Stimulated activated CD4-positive, alpha-beta T cell treated with anti-CD3 and anti-CD28 coated beads, Interleukin-12 subunit alpha, Interleukin-12 subunit beta, amount 100 ng/mL, for 24 hours (primary cell): ENCODE results near the gene FASLG.

ENCODE experiments used
- DNase-seq, 2 experiments: peaks; one replicate each; pipeline ENCODE4 v3.0.0-alpha.2; 2020; ENCODE audit warnings: low read depth in 2 of 2

FASLG gene

DNA sequence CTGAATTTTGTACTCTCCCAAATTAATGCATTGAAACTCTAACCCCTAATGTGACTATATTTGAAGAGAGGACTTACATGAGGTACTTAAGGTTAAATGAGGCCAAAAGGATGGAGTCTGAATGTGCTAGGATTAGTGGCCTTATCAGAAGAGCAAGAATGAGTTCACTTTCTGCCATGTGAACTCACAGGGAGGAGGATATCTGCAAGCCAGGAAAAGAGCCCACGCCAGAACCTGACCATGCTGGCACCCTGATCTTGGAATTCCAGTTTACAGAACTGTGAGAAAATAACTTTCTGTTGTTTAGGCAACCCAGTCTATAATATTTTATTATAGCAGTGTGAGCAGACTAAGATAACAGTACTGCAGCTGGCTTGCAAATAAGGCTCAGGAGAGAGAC lies 12.2 kb upstream of the FASLG start:
- DNase-seq = no peak

DNA sequence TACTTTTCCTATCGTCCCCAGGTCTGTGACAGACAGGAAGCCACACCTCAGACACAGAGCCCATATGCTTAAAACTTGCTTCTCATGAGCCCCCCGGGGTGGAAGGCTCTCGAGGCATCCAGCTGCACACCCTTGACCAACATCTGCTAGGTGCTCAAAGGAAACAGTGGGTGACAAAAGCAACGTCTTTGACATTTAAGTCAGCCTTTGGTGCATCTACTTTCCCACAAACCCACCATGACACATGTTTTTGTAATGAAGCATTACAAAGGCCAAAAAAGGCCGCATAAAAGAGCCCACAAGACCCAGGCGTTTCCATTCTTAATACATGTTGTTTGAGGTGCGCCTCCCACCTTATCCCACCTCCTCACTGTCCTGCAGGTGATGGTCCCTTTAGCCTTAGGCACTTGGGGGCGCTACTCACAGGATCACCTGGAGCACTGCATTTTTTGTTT lies 11.8 kb upstream of the FASLG start:
- no peak for DNase-seq

DNA sequence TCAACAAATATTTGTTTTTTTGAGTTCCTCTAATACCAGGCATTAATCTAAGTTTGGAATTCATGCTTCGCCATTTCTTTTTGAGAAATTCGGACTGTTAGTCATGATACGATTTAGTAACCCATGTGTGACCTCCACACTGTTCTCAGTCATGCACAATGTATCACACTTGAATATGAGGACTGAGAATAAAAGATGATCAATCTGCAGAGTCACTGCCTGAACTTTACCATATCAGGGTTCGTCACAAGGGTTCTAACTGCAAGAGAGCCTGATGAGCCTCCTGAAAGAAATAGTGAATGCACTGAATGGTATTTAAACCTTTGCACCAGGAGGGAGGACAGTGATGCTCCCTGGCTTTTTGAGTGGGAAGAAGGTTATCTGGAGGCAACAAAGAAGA lies 10.9 kb upstream of the FASLG start:
- no peak for DNase-seq

DNA sequence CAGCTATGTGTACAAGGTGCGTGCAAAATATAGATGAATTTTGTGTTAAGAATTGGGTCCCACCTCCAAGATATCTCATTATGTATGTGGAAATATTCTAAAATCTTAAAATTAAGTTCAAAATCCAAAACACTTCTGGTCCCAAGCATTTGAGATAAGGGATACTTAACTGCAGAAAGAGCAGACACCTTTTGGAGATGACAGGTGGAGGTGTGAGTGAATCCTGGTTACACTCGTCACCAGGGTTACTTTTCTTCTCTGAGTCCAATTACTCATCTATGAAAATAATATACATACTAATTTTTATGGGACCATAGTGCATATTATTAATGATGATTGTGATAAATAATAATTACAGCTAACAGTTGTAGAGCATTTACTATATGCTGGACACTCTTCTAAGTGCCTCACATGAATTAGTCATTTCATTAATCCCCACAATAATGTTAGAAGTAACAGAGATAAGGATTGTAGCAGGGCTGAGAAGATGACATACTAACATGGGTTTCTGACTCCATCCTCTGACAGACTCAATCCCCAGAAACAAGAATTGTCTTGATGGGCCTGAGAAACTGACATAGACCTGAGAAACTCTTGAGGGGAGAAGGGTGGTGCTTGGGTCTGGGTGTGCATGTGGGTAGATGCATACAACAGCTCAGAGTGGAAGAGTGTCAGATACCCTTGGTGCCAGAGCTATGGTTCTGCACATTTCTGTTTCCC lies 8.3 kb upstream of the FASLG start:
- no peak for DNase-seq

DNA sequence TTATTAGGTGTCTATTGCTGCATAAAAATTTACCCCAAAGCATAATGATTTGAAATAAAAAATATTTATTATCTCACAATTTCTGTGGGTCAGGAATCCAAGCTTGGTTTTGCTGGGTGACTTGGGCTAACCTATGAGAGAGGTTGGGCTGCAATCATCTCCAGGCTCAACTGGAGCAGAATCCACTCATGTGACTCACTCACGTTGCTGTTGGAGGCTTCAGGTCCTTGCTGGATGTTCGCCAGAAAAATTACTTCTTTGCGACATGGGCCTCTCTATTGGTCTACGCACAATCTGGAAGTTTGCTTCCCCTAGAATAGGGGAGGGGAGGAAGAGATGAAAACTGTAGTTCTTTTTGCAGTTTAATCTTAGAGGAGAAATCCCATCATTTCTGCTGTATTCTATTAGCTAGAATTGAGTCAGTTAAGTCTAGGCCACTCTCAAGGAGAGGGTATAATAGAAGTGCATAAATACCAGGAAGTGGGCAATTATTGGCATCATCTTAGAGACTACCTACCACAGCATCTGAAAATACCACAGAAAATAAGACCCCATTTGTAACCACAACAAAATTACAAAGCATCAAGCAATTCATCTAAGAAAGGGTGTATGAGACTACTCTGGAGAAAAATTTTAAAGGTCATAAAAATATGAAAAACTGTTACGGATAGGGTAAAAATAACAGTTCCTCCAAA lies 5.7 kb upstream of the FASLG start:
- no peak for DNase-seq

DNA sequence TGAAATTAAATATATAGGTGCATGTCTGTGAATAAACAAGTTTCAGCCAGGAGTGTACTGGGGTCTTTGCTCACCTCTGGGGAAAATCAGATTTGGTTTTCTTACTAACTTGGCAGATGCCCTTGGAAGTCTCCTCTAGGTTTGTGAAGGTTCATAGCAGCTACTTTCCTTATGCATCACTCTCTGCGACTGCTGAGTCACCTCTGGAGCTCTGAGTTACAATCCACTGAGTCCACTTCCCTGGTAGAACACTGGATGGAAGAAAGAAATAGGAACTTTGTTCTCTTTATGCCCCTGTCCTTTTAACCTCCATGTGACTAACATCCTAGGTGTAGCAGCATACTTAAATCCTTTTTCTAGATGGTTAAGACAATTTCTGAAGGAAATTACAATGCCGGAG lies 4.4 kb upstream of the FASLG start:
- DNase-seq = no peak

DNA sequence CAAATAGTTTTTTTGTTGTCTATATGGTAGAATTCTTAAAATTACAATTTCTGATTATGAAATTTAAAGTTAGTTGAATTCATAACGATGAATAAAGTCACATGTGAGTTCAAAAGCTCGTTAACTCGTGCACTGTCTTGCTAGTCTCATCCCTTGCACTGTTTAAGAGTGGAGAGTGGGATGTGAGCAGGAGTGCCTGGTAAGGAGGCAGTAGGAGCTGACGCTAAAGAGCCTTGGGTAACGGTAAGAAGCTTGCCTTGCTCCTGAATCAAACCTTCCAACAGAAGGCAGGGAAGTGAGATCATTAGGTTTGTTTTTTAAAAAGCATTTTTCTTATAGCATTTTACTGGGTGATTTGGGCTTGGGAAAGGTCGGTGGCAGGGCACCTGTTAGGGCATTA lies 2.3 kb upstream of the FASLG start:
- no peak for DNase-seq

DNA sequence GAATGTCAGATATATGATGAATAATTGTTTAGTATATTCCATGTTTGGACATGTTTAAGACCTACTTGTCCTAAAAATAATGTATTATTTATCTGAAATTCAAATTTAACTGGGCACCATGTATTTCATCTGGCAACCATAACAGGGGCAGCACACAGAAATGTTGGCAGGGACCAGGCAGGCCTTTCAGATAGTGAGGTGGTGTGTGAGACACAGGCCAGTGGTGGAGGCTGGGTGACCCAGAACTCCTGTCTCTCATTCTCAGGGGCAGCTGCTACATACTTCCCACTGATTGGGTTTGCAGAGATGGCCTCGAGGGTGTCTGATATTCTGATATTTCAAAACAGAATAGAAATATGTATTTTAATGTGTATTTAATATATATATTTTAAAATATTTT lies 1.3 kb upstream of the FASLG start:
- DNase-seq = no peak

DNA sequence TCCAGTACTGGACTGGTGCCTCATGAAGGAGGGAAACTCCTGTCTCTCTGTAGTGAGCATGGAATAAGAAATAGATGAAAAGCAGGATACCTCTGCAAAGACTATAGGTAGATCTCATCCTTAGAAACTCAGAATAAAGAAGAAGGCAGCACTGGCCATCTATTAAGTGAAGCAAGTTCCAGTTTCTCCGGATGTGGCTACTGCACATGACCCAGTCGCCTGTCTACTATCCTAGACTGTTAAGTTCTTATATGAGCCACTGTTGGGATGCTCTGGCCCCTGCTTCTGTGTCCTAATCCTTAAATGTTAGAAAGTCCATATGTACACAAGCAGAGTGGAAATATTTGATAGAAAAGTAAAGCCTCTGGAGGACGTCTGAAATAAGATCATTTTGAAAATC lies 2.2 kb downstream of the FASLG start:
- DNase-seq = no peak

DNA sequence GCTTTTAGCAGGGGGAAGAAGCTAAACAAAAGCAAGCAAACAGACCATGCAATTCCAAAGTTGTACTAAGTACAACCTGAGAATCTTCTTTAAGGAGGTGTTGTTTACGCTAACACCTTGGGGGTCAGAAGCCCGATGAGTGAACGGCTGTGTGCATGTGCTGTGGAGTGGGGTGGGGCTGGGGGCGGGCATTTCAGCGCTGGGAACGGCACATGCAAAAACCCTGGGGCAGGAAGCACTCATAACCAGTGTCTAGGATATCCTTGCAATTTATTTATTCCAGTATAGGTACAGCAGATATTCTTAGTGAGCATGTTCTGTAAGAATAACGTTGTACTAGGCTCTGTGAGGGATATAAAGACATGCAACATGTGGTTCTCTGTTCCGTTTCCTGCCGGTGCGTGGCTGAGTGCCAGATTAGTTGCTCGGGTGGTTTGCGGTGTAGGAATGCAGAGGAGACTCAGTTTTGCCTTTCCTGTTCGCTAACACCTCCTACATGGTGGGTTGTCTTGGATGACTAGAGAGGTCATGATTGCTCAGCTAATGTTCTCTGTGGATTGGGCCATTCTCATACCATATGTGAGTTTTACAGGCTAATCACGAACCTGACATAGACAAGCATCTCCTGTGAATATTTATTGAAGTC lies 3.7 kb downstream of the FASLG start:
- peak; percentile 82 to 89 for DNase-seq

DNA sequence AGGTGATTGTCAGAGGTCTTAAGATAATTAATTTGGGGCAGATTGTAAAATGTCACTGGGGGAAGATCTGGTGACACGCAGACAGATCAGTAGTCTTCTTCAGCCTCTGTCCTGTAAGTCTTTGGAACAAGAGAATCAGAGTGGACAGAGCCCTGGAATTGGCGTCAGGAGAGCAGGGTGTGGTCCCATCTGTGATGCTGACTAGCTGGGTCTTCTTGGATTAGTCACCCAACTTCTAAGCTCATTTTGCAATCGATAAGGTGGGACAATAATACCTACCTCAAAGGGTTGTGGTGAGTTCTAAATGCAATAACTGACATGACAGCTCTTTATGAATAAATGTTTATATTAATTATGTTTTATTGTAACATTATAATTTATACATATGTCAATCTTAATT lies 4.8 kb downstream of the FASLG start:
- no peak for DNase-seq

DNA sequence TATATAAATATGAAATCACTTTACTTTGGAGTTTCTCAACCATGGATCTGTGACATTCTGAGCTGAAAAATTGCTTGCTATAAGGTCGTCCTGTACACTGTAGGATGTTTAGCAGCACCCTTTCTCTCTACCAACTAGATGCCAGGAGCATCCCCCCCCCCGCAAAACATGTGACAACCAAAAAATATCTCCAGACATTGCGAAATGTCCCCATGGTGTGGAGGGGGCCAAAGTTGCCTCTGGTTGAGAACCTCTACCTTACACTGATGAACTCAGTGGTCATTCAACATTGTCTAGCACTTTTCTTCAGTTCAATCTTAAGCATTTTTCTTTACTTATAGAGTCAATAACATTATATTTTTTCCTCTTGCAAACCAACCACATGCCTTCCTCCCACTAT lies 9.2 kb downstream of the FASLG start:
- no peak for DNase-seq

DNA sequence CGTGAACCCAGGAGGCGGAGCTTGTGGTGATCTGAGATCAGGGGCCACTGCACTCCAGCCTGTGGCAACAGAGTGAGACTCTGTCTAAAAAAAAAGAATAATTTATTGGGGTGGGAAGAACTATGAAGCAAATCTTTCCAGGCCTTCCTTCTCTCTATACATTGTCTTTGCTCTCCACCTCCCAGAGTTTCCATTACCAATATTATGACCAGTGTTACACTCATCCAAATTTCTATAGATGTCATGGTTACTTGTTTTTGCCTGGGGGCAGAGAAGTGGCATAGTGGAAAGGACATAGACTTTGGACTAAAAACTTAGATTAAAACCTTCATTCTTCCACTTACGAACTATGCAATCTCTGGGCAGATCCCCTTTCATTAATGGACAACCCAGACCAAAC lies 10.1 kb downstream of the FASLG start:
- DNase-seq = no peak

DNA sequence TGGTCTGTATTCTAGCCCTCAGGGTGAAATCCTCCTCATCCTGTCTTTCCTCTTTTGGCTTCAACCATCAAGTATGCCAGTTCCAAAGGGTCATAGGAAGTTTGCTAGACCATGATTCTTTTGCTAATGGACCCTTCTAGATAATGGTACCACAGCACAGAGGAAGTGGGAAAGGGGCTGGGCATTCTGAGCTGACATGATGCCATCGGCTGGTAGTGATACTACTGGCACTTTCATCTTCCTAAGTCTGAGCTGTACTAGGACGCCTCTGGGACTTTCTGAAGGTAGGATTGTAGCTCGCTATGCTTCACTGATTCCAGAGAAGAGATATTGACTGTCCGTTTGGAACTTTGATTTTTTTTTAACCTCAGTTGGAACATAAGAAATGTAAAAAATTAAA lies 11.4 kb downstream of the FASLG start:
- DNase-seq = no peak

DNA sequence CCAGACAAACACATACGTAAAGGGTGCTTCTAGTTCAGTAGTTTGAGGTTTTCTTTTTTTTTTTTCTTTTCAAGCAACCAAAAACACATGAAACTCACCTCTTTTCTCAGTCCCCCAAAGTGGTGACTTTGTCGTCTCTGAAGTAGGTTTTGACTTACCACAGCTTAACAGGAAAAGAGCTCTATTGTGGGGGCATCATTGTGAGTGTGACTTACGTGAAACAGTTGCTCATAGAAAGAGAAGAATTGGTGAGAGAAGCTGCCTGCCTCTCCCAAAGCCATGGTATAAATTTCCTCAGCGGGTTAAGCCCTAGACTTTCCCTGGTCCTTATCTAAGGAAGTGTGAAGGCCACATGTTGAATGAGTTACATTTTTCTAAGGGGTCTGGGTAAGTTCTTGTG lies 11.9 kb downstream of the FASLG start:
- DNase-seq = no peak

DNA sequence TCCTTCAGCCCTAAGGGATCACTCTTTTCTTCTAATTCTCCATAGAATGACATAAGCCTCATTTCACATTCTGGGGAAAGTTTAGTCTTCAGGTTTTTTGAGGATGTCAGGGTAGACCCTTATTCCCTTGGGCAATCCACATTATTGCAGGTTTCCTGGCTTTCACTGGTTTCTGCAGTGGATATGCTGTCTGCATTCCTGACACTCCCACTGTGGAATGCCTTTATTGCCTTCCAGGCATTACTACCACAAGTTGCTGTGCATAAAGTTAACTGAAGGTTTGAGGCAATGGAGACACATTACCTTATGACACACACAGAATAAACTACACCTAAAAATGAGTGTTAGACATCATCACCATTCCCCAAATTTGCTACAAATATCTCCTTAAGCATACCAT lies 12.7 kb downstream of the FASLG start:
- DNase-seq = no peak

DNA sequence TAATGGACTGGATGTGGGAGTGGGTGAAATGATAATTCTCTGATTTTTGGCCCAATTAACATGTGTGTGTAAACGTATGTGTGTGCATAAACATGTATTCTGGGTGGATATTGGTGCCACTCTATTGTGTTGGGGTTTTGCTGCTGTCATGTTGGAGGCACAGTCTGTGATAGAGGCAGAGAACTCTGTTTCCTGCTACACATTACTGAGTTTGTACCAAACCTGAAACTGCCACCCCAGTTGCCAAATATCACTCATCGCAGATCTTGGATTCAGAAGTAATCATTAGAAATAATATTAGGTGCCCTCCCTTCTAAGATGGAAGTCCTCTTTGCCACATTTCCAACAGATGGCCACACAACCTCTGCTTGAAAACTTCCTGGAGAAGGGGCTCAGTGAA lies 13.8 kb downstream of the FASLG start:
- no peak for DNase-seq

DNA sequence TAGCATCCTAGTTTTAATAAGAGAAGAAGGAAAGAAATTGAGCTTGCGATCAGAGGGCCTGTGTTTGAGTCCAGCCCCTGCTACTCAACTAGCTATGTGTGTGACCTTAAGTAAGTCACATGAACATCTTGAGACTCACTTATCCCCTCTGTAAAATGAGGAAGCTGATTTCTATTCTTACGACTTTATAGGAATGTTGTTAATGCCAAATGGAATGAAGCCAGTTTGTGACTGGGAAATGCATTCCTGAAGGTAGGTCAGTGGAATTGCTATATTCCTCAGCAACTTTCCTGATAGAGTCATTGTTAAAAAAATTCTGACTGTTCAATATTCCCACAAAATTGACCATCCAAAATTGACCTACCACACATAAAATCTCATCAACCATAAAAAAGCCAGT lies 14.9 kb downstream of the FASLG start:
- no peak for DNase-seq

DNA sequence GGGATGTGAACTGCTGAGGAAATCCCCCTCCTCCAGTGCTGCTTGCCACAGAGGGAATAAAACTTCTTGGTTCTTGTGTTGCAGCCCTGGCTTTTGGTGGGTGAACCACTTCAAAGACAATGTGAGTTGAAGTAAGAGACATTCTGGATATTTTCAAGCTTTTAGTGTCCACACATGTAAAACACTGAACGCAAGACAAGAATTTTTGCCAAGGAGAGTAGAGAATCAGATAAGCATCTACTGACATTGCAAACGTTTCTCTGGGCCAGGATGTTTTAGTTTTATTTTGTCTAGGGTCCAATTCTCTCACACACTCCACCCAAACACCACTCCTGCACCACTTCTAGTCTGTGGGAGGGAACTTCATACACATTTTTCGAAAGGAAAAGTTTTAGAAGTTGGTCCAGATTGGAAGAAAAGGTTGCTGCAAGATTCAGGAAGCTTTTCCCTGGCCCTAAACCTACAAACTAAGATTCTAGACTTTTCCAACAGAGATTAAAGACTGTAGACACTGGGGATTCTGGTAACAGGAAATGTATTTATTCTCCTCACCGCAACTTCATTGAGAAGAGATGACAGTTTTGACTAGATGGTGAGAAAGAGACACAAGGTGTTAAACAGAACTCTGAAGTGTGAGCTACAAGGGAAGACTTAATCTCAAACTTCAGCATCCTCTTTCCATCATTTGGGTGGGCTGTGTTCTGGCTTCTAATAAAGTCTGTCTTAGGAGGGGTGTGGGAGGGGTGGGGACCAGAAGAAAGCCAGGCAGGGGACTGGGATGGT lies 16.1 kb downstream of the FASLG start:
- DNase-seq = no peak

DNA sequence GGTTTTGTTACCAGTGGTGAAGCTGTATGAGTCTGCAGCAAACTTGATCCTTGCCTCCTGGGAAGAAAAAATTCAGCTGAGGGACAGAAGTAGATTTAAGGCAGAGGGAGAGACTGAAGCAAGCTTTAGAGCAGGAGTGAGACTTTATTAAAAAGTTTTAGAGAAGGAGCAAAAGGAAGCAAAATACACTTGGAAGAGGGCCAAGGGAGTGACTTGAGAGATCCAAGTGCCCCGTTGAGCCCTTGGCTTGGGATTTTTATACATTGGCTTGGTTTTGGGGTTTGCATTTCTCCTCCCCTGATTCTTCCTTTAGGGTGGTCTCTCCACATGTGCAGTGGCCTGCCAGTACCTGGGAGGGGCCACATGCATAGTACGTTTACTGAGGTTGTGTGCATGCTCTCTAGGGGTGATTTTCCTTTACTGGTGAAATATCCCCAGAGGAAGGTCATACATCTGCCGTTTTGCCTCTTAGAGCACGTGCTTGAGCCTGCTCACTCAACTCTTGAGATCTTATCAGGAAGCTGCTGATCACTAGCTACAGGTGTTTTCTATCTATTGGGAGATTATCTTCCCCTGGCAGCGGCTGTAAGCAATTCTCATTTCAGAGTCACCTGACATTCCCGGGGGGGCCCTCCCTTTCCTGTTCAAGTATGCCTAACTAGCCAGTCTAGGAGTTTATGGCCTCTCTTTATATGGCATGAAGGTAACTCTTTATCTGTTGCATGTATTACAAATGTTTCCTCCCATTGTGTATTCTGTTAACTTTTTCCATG lies 20.3 kb downstream of the FASLG start:
- DNase-seq = no peak

DNA sequence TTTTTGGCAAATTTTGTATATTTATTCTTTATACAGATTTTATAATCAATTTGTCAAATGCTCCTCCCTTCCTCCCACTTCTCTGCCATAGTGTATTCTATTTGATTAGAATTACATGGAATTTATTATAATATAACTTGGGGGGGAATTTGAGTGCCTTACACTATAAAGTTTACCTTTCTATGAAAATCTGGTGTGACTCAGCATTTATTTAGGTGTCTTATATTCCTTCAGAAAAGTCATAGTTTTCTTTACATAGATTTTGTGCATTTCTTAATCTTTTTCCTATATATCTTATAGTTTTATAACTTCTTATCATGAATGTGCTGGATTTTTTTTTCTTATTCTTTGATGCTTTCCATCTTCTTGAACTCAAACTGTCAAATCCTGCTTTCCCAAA lies 21.3 kb downstream of the FASLG start:
- DNase-seq = no peak
